Trophoblast cell (in vitro differentiated cells and primary cell): ENCODE measurements around the gene SLIT3.

Experiments
- DNase-seq, 2 donors: peaks; one replicate each; pipeline ENCODE4 v3.0.0-alpha.2; 2016
- H2AFZ ChIP-seq: 2 replicates; pipeline ENCODE4 v1.6.1; 2013; ENCODE audit warnings: low read length, moderate library complexity, mild to moderate bottlenecking; ENCODE audit not compliant: insufficient read depth, poor library complexity
- H2AK5ac ChIP-seq: 2 replicates; pipeline ENCODE4 v1.6.1; 2013; ENCODE audit warnings: mild to moderate bottlenecking, low read length
- H2BK120ac ChIP-seq: 2 replicates; pipeline ENCODE4 v1.6.1; 2013; ENCODE audit warnings: low read length, mild to moderate bottlenecking, moderate library complexity; ENCODE audit not compliant: insufficient read depth, poor library complexity
- H2BK12ac ChIP-seq: 2 replicates; pipeline ENCODE4 v1.6.1; 2013; ENCODE audit warnings: mild to moderate bottlenecking, low read length, moderate library complexity
- H2BK5ac ChIP-seq: 2 replicates; pipeline ENCODE4 v1.6.1; 2013; ENCODE audit warnings: low read length, low read depth, moderate library complexity, mild to moderate bottlenecking; ENCODE audit not compliant: poor library complexity
- H3K14ac ChIP-seq: 2 replicates; pipeline ENCODE4 v1.6.1; 2013; ENCODE audit warnings: mild to moderate bottlenecking, low read length
- H3K18ac ChIP-seq: 2 replicates; pipeline ENCODE4 v1.6.1; 2013; ENCODE audit warnings: mild to moderate bottlenecking, low read length
- H3K23ac ChIP-seq: 2 replicates; pipeline ENCODE4 v1.6.1; 2013; ENCODE audit warnings: low read length
- H3K27ac ChIP-seq: 2 replicates; pipeline ENCODE4 v1.5.1; 2013; ENCODE audit warnings: low read depth, mild to moderate bottlenecking, inconsistent platforms, low read length, moderate library complexity
- H3K27me3 ChIP-seq: 2 replicates; pipeline ENCODE4 v1.6.1; 2013; ENCODE audit warnings: inconsistent platforms, mild to moderate bottlenecking, low read length, moderate library complexity; ENCODE audit not compliant: insufficient read depth
- H3K36me3 ChIP-seq, 2 experiments: 1 replicate in 1 of 2; 2 replicates in 1 of 2; pipeline ENCODE4 v1.6.1; 2013; ENCODE audit warnings: low read length in 2 of 2, mild to moderate bottlenecking in 2 of 2, moderate library complexity in 1 of 2; ENCODE audit not compliant: insufficient read depth in 2 of 2, control insufficient read depth in 1 of 2
- H3K4ac ChIP-seq: 2 replicates; pipeline ENCODE4 v1.6.1; 2013; ENCODE audit warnings: low read depth, mild to moderate bottlenecking, low read length, moderate library complexity
- H3K4me1 ChIP-seq, 2 experiments: 1 replicate in 1 of 2; 2 replicates in 1 of 2; pipeline ENCODE4 v1.6.1; 2013; ENCODE audit warnings: low read length in 2 of 2, mild to moderate bottlenecking in 2 of 2, moderate library complexity in 1 of 2; ENCODE audit not compliant: insufficient read depth in 2 of 2, control insufficient read depth in 1 of 2
- H3K4me2 ChIP-seq: 2 replicates; pipeline ENCODE4 v1.6.1; 2013; ENCODE audit warnings: inconsistent platforms, mild to moderate bottlenecking, low read length, moderate library complexity
- H3K4me3 ChIP-seq: 2 replicates; pipeline ENCODE4 v1.5.1; 2013; ENCODE audit warnings: mild to moderate bottlenecking, low read depth, low read length, inconsistent platforms
- H3K79me1 ChIP-seq: one replicate; pipeline ENCODE4 v1.6.1; 2013; ENCODE audit warnings: low read length
- H3K79me2 ChIP-seq: 2 replicates; pipeline ENCODE4 v1.6.1; 2013; ENCODE audit warnings: low read length, mild to moderate bottlenecking; ENCODE audit not compliant: control insufficient read depth, insufficient read depth, poor library complexity
- H3K9ac ChIP-seq: 2 replicates; pipeline ENCODE4 v1.6.1; 2013; ENCODE audit warnings: mild to moderate bottlenecking, low read length
- H3K9me3 ChIP-seq: 2 replicates; pipeline ENCODE4 v1.6.1; 2013; ENCODE audit warnings: low read depth, mild to moderate bottlenecking, control low read depth, inconsistent platforms, low read length; ENCODE audit not compliant: insufficient read depth
- H4K12ac ChIP-seq: 2 replicates; pipeline ENCODE4 v1.6.1; 2013; ENCODE audit warnings: low read depth, mild to moderate bottlenecking, low read length, moderate library complexity
- H4K8ac ChIP-seq: 2 replicates; pipeline ENCODE4 v1.6.1; 2013; ENCODE audit warnings: low read depth, mild to moderate bottlenecking, low read length, moderate library complexity
- H4K91ac ChIP-seq: one replicate; pipeline ENCODE4 v1.6.1; 2013; ENCODE audit warnings: low read depth, mild to moderate bottlenecking, low read length, moderate library complexity
- WGBS: extraction: QIAGEN DNeasy Blood & Tissue Kit; methylation state at CpG from one replicate; pipeline ENCODE4 v1.1.7; 2013; ENCODE audit warnings: missing lambda C conversion rate; ENCODE audit not compliant: insufficient read length, insufficient coverage; ENCODE audit errors: extremely low coverage; 5-methylcytosine and 5-hydroxymethylcytosine counted together

SLIT3 gene

DNA sequence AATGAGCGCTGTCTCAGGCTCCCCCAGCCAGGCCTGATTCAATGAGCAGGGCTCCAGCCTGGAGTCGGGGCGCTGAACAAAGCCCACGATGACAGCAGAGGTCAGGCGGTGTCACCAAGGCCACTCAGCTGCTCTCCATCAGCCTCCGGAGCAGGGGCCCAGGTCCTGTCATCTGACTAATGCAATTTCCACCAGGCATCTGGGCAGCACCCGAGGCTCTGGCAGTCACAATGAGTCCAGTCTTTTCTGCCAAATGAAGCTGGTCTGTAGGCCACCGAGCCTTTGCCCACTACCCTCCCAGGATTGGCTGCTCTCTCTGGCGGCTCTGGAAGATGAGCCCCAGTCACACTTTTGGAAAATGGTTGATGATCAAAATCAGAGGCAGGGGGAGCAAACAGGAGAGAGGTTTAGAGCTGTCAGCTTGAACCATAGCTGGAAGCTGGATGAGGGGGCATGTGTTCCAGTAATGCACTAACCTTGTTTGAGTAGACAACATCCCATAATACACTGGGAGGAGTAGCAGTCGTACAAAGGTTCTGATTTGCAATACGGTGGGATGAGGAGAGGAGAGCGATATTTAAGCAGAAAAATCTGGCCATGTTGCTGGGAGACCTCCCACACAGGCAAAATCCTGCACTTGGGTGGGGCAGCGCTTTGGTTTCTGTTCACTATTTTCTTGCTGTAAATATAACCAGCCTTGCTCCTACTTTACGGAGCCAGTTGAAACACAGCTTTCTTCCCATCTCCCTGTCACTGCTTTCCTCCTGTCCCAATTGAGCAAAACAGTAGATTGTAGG is 415.4 kb downstream of the SLIT3 start:
- no peak for DNase-seq
- Histone ChIP-seq H2BK12ac (no peak overlapping the region), H3K4me1 (peaks cover 3 to 10% of the 10 kb centered on the region in 2 experiments), H3K4ac (no peak overlapping the region), H3K9me3 (no peaks in the 10 kb centered on the region), H3K79me2 (no peaks in the 10 kb centered on the region), H3K23ac (no peak overlapping the region), H3K36me3 (no peaks in the 10 kb centered on the region), H3K79me1 (no peaks in the 10 kb centered on the region), H2AK5ac (no peak overlapping the region), H3K27ac (no peak overlapping the region), H2BK5ac (no peak overlapping the region), H3K4me2 (no peak overlapping the region), H2AFZ (no peak overlapping the region), H3K18ac (no peak overlapping the region), H4K12ac (no peak overlapping the region), H4K8ac (no peak overlapping the region), H3K14ac (no peak overlapping the region), H3K4me3 (no peak overlapping the region), H2BK120ac (no peak overlapping the region), H4K91ac (no peak overlapping the region), H3K9ac (no peak overlapping the region), H3K27me3 (no peaks in the 10 kb centered on the region)
- WGBS, result no CpG with 5 or more reads among the region's 14 CpGs

DNA sequence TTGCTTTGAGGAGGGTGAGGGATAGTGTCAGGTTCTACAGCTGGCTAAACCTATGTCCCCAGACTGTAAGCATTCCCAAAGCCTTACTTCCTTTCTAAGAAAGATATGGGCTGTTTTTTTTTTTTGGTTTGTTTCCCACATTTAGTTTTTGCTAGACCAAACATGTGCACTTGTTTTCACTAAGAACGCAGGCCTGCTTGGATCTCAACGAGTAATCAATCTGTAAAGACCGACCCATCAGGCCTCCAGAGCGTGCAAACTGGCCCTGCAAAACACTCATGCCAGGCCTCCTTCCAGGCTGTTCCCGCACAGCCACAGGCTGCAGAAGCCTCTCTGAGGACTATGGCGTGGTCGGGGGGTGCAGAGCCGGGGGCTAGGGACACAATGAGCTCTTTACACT is 416.9 kb downstream of the SLIT3 start:
- WGBS, result no CpG with 5 or more reads among the region's 8 CpGs

DNA sequence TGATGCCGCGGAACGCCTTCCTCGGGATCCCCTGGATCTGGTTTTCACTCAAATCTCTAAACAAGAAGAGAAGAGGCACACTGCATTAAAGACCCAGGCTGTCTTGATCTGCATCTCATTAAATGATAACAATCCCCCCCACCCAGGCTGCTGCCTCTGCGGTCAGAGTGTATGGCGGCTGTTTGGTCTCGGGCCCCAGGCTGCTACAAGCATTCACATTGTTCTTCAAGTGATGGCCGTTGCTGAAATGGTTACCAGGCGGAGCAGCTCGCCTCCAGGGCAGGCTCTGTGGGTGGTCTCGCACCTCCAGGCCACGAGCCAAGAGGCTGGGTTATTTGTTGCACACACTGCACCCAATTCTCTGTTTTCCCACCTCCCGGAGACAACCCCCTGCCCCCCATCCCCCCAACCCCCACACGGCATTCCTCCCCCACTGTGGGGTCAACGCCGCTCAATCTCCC is 417.6 kb downstream of the SLIT3 start:
- no CpG with 5 or more reads among the region's 16 CpGs for WGBS

More for the DNA sequence above, 416.9 kb downstream of the SLIT3 start:
- Histone ChIP-seq H3K14ac (no peak overlapping the region), H3K9me3 (no peaks in the 10 kb centered on the region), H2AFZ (no peak overlapping the region), H2BK12ac (no peak overlapping the region), H3K79me2 (no peaks in the 10 kb centered on the region), H3K27ac (no peak overlapping the region), H3K4me1 (peaks cover 3 to 10% of the 10 kb centered on the region in 2 experiments), H2BK5ac (no peak overlapping the region), H3K9ac (no peak overlapping the region), H3K4me2 (no peak overlapping the region), H3K4ac (no peak overlapping the region), H4K8ac (no peak overlapping the region), H3K4me3 (no peak overlapping the region), H3K23ac (no peak overlapping the region), H3K79me1 (no peaks in the 10 kb centered on the region), H4K91ac (no peak overlapping the region), H3K18ac (no peak overlapping the region), H3K27me3 (no peaks in the 10 kb centered on the region), H4K12ac (no peak overlapping the region), H2BK120ac (no peak overlapping the region), H3K36me3 (no peaks in the 10 kb centered on the region), H2AK5ac (no peak overlapping the region)
- no peak for DNase-seq

GRCh38 chr5:168882283-168882682 is 418.7 kb downstream of the SLIT3 start:
- no peaks in the 10 kb centered on the region for H3K27me3 ChIP-seq
- WGBS, result no CpG with 5 or more reads among the region's 12 CpGs

More for the DNA sequence above, 417.6 kb downstream of the SLIT3 start:
- Histone ChIP-seq H4K12ac (no peak overlapping the region), H3K79me1 (no peaks in the 10 kb centered on the region), H3K36me3 (no peaks in the 10 kb centered on the region), H3K18ac (no peak overlapping the region), H2BK12ac (no peak overlapping the region), H2BK120ac (no peak overlapping the region), H2BK5ac (no peak overlapping the region), H4K91ac (no peak overlapping the region), H3K4me3 (no peak overlapping the region), H3K9me3 (no peaks in the 10 kb centered on the region), H4K8ac (no peak overlapping the region), H2AK5ac (no peak overlapping the region), H3K4ac (no peak overlapping the region), H3K9ac (no peak overlapping the region), H3K4me2 (no peak overlapping the region), H3K4me1 (peaks cover 3 to 10% of the 10 kb centered on the region in 2 experiments), H3K79me2 (no peaks in the 10 kb centered on the region), H3K23ac (no peak overlapping the region), H3K27me3 (no peaks in the 10 kb centered on the region), H3K14ac (no peak overlapping the region), H3K27ac (no peak overlapping the region), H2AFZ (no peak overlapping the region)
- no peak for DNase-seq

More at GRCh38 chr5:168882283-168882682, 418.7 kb downstream of the SLIT3 start:
- Histone ChIP-seq H2BK5ac (no peak overlapping the region), H3K27ac (no peak overlapping the region), H2AK5ac (no peak overlapping the region), H3K9me3 (peaks cover 2% of the 10 kb centered on the region), H3K36me3 (peaks cover 0 to under 1% of the 10 kb centered on the region in 2 experiments), H2BK120ac (no peak overlapping the region), H3K4me2 (no peak overlapping the region), H3K4me3 (no peak overlapping the region), H3K79me1 (no peaks in the 10 kb centered on the region), H3K9ac (no peak overlapping the region), H2AFZ (no peak overlapping the region), H3K23ac (no peak overlapping the region), H2BK12ac (no peak overlapping the region), H3K18ac (no peak overlapping the region), H4K12ac (no peak overlapping the region), H3K4ac (no peak overlapping the region), H3K4me1 (peaks cover 3 to 10% of the 10 kb centered on the region in 2 experiments), H4K8ac (no peak overlapping the region), H3K79me2 (no peaks in the 10 kb centered on the region), H4K91ac (no peak overlapping the region), H3K14ac (no peak overlapping the region)
- DNase-seq, result no peak
